Ovary (tissue), 9 donors: ENCODE results near the gene GYPC. TPM values are rescaled to one million over a fixed set of nuclear protein-coding genes. Genes with fewer than 3 reads are reported as not detected.

Experiments
- DNase-seq, 5 donors: peaks; one replicate each; pipeline ENCODE4 v3.0.0-alpha.2; 2019 to 2020
- H3K27ac ChIP-seq, 2 donors: fragments of 200-600 bp; one replicate each; pipeline versions ENCODE4 v1.5.1 to v1.8.0; 2019 to 2022
- H3K27me3 ChIP-seq: fragments of 200-600 bp; one replicate; pipeline ENCODE4 v1.8.0; 2022
- H3K36me3 ChIP-seq: fragments of 200-600 bp; sonication (generic); one replicate; pipeline ENCODE4 v1.5.1; 2019
- H3K4me1 ChIP-seq: one replicate; pipeline ENCODE4 v1.8.1; 2013; ENCODE audit warnings: mild to moderate bottlenecking, moderate library complexity; ENCODE audit not compliant: insufficient read depth
- H3K4me3 ChIP-seq: fragments of 200-600 bp; sonication (generic); one replicate; pipeline ENCODE4 v1.5.1; 2017
- H3K9me3 ChIP-seq, 2 donors: fragments of 200-600 bp in 1 of 2; sonication (generic) in 1 of 2; one replicate each; pipeline versions ENCODE4 v1.5.1 to v1.8.1; 2013 to 2019; ENCODE audit warnings: mild to moderate bottlenecking in 1 of 2, moderate library complexity in 1 of 2
- EP300 ChIP-seq: sonication (generic); formaldehyde crosslinking; IDR thresholded peaks from one replicate; pipeline ENCODE4 v1.6.1; 2017; ENCODE audit warnings: antibody characterized with exemption
- POLR2A ChIP-seq: fragments of 450-650 bp; IDR thresholded peaks from one replicate; pipeline ENCODE4 v1.6.1; 2017; ENCODE audit warnings: antibody characterized with exemption, mild to moderate bottlenecking, moderate library complexity
- WGBS, 3 donors: extraction: QIAGEN DNeasy Blood & Tissue Kit in 1 of 3; methylation state at CpG; one replicate each; pipeline versions ENCODE4 v1.1.5 to v1.1.7; 2013 to 2017; 5-methylcytosine and 5-hydroxymethylcytosine counted together
- intact Hi-C, 4 donors: fragments of 100-400 bp; cut with DNase I; formaldehyde crosslinking; loops; one replicate each; pipeline versions ENCODE4 v1.11.0 to v1.15.1; 2022 to 2023
- polyA plus RNA-seq, 2 donors: library from polyadenylated mRNA; stranded (reverse); fragments of 200-250 nt in 1 of 2; fragments of 350-450 nt in 1 of 2; fragmentation: Illumina TruSeq in 1 of 2; extraction: RNeasy Lipid Tissue Mini Kit (QIAGEN cat#74804) in 1 of 2; gene quantifications; one replicate each; pipeline ENCODE4 v1.2.3, GENCODE V29; 2013 to 2014
- total RNA-seq, 7 donors: library from RNA; depleted of rRNA in 2 of 7; stranded (reverse); fragments of >200 nt in 2 of 7; fragmentation: NEBNext Ultra II Directional in 3 of 7; extraction: Animal tissue kit (Norgen Biotek cat#: 25700) in 3 of 7; gene quantifications; one replicate each; pipeline versions ENCODE4 v1.1.0 to v1.2.4, GENCODE V29; 2016 to 2023
- TF ChIP-seq, protein P1 (sequence below), 3 donors: fragments of 450-650 bp in 2 of 3; fragments of 200-600 bp in 1 of 3; IDR thresholded peaks; one replicate each; pipeline versions ENCODE4 v1.5.1 to v1.8.0; 2016 to 2022; ENCODE audit warnings: antibody characterized with exemption in 3 of 3, mild to moderate bottlenecking in 1 of 3
- donor health status: DM: no; HTN: no; CAD: no; lungs with moderate emphysema.
- donor health status: DM: no; HTN: no; CAD: no.
- donor health status: Bipolar disorder and iron deficiency.
- donor health status: DM: yes; HTN: yes; CAD: no.
- donor health status: DM: no; HTN: no; CAD: no.
- donor health status: DM: yes; HTN: yes; CAD: no.

Gene GYPC
- total and polyA plus RNA-seq, 9 donors: 70.1 to 151 (median 104) TPM

GRCh38 chr2:126662621-126663020 lies 6.7 kb downstream of the GYPC start:
- Histone ChIP-seq H3K27me3 (no peaks in the 10 kb centered on the region), H3K27ac (no peak overlapping the region), H3K4me1 (peaks cover 38% of the 10 kb centered on the region), H3K4me3 (no peak overlapping the region), H3K36me3 (no peaks in the 10 kb centered on the region), H3K9me3 (no peaks in the 10 kb centered on the region)
- no peak for DNase-seq
- 78 to 85% (median 82%) methylated on average over 7 of the region's 7 CpGs for WGBS, 3 donors
- TF ChIP-seq POLR2A (no peak), EP300 (no peak)
- TF ChIP-seq, protein P1, sequence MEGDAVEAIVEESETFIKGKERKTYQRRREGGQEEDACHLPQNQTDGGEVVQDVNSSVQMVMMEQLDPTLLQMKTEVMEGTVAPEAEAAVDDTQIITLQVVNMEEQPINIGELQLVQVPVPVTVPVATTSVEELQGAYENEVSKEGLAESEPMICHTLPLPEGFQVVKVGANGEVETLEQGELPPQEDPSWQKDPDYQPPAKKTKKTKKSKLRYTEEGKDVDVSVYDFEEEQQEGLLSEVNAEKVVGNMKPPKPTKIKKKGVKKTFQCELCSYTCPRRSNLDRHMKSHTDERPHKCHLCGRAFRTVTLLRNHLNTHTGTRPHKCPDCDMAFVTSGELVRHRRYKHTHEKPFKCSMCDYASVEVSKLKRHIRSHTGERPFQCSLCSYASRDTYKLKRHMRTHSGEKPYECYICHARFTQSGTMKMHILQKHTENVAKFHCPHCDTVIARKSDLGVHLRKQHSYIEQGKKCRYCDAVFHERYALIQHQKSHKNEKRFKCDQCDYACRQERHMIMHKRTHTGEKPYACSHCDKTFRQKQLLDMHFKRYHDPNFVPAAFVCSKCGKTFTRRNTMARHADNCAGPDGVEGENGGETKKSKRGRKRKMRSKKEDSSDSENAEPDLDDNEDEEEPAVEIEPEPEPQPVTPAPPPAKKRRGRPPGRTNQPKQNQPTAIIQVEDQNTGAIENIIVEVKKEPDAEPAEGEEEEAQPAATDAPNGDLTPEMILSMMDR (IDR thresholded peaks at IDR 0.05): no peak
- intact Hi-C loops: no loop called here

DNA sequence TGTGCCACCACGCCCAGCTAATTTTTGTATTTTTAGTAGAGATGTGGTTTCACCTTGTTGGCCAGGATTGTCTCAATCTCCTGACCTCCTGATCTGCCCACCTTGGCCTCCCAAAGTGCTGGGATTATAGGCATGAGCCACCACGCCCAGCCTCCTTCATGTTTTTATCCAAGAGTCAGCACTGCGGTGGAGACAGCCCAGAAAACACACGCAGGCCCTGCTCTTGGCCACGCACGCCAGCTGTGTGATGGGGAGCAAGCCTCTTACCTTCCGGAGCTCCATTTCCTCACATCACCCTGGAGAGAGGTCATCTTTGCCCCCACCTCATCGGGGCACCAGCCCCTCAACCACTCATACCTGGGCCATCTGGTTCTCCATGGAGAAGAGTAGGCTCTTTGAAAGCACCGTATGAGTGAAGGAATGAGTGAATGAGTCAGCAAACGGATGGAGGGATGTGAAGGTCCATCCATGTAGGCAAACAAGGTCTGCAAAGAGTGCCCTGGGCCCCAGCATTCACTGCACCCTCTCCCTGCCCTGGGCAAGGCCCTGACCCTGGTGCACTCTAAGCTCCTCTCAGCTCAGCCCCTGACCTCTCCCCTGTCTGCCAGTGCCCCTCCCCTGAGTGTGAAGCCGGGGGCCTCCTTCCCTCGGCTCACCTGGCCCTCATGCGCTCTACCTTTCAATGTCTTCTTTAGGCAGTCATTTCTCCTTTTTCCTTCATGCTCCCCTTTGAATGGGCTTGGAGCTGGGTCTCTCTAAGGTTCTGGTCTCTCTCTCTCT lies 7.4 kb downstream of the GYPC start:
- no peak for DNase-seq
- no peak overlapping the region for H3K4me3 ChIP-seq
- H3K27ac ChIP-seq: no peak overlapping the region
- WGBS, 3 donors: 86 to 90% (median 88%) methylated on average over 13 of the region's 13 CpGs
- no peak for TF ChIP-seq POLR2A
- no peak for TF ChIP-seq EP300
- TF ChIP-seq, protein P1 (IDR thresholded peaks at IDR 0.05): no peak
- peaks cover 36% of the 10 kb centered on the region for H3K4me1 ChIP-seq
- H3K9me3 ChIP-seq: no peaks in the 10 kb centered on the region
- intact Hi-C loops: no loop called here
- H3K27me3 ChIP-seq: no peaks in the 10 kb centered on the region
- no peaks in the 10 kb centered on the region for H3K36me3 ChIP-seq

GRCh38 chr2:126664234-126664633 lies 8.3 kb downstream of the GYPC start:
- H3K36me3 ChIP-seq: no peaks in the 10 kb centered on the region
- H3K27me3 ChIP-seq: no peaks in the 10 kb centered on the region
- TF ChIP-seq POLR2A (no peak), EP300 (no peak)
- TF ChIP-seq, protein P1 (IDR thresholded peaks at IDR 0.05): no peak
- no peaks in the 10 kb centered on the region for H3K9me3 ChIP-seq
- intact Hi-C loops: no loop called here
- no peak for DNase-seq
- H3K4me1 ChIP-seq: peaks cover 34% of the 10 kb centered on the region
- WGBS, 3 donors: 56 to 68% (median 67%) methylated on average over 3 of the region's 3 CpGs
- H3K27ac ChIP-seq: no peak overlapping the region
- no peak overlapping the region for H3K4me3 ChIP-seq

GRCh38 chr2:126664639-126665038 lies 8.7 kb downstream of the GYPC start:
- Histone ChIP-seq H3K4me1 (peaks cover 32% of the 10 kb centered on the region), H3K4me3 (no peak overlapping the region), H3K36me3 (no peaks in the 10 kb centered on the region), H3K27me3 (no peaks in the 10 kb centered on the region), H3K27ac (no peak overlapping the region), H3K9me3 (no peaks in the 10 kb centered on the region)
- no peak for DNase-seq
- intact Hi-C loops: no loop called here
- TF ChIP-seq POLR2A: no peak
- no peak for TF ChIP-seq EP300
- TF ChIP-seq, protein P1 (IDR thresholded peaks at IDR 0.05): no peak
- WGBS, 3 donors: 74 to 75% (median 74%) methylated on average over 2 of the region's 2 CpGs
